ENCODE measurements around the gene ZFAND3. TPM values are rescaled to one million over a fixed set of nuclear protein-coding genes. Genes with fewer than 3 reads are reported as not detected.
"Not testable (repeated sequence)": the region's sequence is repeated elsewhere in the genome, so short reads cannot be mapped to it uniquely, and the experiment has no call there.

The ZFAND3 gene
- total RNA-seq, 1 donor from 2014 or later: 83.5 TPM

DNA sequence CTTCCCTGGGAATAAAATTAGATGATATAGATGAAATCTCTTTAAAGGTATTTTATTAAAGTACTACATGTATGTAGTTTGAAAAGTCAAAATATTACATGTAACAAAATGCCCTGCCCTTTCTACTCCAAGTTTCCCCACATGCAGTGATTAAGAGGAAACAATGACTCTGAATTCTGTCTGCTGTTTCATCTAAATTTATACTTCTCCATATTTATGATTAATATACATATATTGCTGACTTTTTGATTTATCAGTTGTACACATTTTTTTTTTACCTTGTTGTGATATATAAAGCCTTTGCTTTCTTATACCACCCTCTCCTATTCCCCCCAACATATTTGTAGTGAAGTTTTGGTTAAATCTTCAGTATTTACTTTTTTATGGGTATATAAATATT, 127.9 kb downstream of the ZFAND3 start:
- DNase-seq (no peak), ATAC-seq (no peak)
- intact Hi-C loops (cut with micrococcal nuclease): no loop called here

DNA sequence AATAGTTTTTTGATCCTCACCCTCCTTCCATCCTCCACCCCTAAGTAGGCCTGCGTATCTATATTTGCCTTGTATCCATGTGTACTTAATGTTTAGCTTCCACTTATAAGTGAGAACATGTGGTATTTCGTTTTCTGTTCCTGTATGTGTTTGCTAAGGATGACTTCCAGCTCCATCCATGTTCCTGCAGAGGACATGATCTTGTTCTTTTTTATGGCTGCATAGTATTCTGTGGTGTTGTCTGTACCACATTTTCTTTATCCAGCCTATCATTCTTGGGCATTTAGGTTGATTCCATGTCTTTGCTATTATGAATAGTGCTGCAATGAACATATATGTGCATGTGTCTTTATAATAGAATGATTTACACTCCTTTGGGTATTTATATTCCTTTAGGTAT, 129.1 kb downstream of the ZFAND3 start:
- not testable (repeated sequence) for DNase-seq, ATAC-seq

DNA sequence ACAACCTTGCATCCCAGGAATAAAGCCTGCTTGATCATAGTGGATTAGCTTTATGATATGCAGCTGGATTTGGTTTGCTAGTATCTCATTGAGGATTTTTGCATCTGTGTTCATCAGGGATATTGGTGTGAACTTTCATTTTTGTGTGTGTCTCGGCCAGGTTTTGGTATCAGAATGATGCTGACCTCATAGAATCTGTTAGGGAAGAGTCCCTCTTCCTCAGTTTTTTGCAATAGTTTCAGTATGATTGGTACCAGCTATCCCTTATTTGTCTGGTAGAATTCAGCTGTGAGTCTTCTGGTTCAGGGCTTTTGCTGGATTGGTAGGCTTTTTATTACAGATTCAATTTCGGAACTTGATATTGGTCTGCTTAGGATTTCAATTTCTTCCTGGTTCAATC, 132.5 kb downstream of the ZFAND3 start:
- DNase-seq (no peak), ATAC-seq (no peak)
- intact Hi-C loops (cut with micrococcal nuclease): no loop called here

More for the DNA sequence above, 129.1 kb downstream of the ZFAND3 start:
- intact Hi-C loops (cut with micrococcal nuclease): not testable (repeated sequence)

DNA sequence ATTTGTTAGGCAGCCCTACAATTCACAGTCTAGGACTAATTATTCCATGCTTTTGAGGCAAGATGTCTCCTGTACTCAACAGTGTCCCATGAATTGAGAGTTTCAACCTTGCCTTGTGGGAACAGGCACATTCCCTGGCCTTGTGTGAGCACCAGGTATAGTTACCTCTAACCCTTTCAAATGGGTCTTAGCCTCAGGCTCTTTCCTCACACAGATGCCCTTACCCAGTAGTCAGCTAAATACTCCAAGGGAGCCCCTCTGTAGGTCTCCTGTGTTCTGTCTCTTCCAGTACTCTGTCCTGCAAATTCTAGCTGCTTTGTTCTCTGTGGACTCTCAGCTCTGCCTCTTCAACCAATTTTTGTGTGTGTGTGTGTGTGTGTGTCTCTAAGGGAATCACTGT, 135.3 kb downstream of the ZFAND3 start:
- DNase-seq: no peak
- no peak for ATAC-seq
- intact Hi-C loops (cut with micrococcal nuclease): no loop called here

DNA sequence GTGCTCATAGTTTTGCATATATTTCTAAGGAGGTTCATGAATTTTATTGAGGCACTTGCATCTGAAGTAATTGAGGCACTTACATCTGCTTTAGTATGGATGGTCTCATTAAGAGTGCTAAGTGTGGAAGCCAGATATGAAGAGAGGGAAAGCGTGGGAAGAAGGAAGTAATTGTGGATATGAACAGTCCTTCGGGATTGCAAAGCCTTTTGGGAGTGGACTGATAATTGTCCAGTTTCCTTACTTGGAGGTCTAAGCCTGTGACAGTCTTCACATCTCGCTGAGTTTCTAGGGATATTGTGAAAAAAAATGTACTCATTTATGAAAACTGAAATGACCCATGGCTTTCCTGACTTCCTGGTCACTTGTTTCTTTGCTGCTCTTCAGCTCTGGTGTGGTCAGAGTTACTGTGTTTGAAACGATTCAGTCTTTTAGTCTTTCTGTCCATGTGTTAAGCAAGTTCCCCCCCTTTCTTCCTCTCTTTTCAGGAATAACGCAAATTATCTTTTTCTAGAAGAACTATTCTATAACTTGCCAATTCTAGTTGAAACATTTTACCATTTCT, 137.3 kb downstream of the ZFAND3 start:
- DNase-seq (no peak), ATAC-seq (peak; percentile 74)
- intact Hi-C loops (cut with micrococcal nuclease): no loop called here

DNA sequence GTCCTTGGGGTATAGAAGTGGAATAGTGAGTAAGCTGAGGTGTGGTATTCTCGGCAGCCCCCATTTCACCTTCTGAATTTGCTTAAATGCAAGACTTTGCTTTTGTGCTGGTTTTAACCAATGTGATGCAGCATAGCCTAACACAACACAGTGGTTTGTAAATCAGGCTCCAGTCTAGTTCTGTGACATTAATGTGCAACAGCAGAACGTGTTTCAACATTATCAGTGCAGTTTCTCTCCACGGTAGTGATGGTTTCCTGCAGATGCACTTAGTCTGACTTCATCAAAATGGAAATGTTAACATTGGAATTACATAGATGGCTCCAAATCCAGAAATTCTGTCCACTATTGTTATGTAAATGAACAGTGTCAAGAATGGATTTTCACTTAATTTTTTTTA, 139.5 kb downstream of the ZFAND3 start:
- ATAC-seq: no peak
- no peak for DNase-seq
- intact Hi-C loops (cut with micrococcal nuclease): no loop called here

DNA sequence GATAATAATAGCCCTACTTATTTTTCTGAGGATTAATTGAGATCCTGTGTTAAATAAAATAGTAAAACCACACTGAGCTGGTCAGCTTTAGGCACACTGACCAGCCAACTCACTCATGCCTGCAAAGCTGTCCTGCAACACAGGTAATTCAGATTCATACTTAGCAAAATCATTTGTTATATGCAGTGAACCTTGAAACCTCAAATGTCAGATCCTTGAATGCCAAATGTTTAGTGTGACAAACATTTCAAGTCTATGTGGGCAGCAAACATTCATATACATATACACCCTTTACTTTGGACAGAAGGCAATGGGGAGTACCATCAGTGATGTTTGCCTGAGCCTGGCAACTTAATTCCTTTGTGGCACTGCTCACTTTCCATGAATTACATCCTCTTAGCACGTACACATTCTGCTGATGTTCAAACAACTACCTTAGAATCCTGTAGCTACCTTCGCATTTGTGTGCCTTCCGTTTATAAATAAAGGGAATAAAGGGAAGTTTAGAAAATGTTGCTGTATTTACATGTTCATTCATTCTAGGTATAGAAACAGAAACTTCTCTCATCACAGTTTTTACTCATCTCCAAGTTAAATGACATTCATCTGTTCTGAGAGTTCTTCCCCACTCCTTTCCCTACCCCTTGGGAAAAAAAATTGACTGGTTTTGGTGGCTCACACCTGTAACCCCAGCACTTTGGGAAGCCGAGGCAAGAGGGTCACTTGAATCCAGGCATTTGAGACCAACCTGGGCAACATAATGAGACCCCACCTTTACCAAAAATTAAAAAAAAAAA, 140.8 kb downstream of the ZFAND3 start:
- DNase-seq (no peak), ATAC-seq (no peak)
- intact Hi-C loops (cut with micrococcal nuclease): no loop called here

DNA sequence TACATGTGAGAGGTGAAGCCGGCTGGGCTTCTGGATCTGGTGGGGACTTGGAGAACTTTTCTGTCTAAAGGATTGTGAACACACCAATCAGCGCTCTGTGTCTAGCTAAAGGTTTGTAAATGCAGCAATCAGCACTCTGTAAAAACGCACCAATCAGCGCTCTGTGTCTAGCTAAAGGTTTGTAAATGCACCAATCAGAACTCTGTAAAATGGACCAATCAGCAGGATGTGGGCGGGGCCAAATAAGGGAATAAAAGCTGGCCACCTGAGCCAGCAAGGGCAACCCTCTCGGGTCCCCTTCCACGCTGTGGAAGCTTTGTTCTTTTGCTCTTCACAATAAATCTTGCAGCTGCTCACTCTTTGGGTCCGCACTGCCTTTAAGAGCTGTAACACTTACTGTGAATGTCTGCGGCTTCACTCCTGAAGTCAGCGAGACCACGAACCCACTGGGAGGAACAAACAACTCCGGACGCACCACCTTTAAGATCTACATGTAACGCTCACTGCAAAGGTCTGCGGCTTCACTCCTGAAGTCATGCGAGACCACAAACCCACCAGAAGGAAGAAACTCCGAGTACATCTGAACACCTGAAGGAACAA, 143.1 kb downstream of the ZFAND3 start:
- DNase-seq; intact Hi-C loops (cut with micrococcal nuclease); ATAC-seq: not testable (repeated sequence)

DNA sequence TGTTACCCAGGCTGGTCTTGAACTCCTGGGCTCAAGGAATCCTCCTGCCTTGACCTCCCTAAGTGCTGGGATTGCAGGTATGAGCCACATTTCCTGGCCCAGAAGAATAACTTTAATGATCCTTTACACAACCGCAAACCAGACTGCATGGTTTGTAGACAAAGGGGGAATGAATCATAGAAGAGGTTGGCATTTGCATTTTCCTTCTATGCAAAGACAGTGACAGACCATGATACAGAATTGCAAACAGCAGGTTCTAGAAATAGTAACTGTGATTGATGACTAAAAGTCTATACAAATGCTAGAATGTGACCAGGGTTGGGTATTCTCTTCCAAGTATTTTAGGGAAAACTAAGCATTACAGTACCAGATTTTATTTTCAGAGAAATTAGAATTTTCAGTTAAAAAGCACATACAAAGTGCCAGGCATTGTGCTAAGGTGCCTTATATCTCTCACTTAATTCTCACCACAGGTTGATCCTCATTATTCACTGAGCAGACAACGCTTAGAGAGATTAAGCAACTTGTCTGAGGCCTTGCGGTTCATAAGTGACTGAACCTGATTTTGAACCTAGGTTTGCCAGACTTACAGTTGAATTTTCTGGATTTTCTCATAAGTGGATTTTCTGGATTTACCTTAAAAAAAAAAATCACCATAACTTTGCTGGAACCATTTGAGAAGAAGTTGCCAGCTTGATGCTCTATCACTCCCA, 146.6 kb downstream of the ZFAND3 start:
- DNase-seq (no peak), ATAC-seq (no peak)
- intact Hi-C loops (cut with micrococcal nuclease): no loop called here

DNA sequence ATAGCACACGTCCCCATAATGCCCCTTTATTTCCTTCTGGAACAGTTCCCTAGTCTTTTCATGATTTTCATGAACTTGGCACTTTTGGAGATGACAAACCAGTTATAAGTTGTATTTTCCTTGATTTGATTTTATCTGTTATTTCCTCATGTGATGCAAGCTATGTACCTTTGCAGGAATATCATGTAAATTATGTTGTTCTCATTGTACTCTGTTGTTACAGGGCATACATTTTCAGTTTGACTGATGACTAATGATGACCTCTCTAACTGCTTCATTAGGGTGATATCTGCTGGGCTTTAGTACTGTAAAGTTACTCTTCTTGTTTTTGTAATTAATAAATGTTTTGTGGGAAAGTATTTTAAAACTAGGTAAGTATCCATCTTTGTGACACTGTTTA, 147.3 kb downstream of the ZFAND3 start:
- DNase-seq: no peak
- intact Hi-C loops (cut with micrococcal nuclease): no loop called here
- no peak for ATAC-seq

DNA sequence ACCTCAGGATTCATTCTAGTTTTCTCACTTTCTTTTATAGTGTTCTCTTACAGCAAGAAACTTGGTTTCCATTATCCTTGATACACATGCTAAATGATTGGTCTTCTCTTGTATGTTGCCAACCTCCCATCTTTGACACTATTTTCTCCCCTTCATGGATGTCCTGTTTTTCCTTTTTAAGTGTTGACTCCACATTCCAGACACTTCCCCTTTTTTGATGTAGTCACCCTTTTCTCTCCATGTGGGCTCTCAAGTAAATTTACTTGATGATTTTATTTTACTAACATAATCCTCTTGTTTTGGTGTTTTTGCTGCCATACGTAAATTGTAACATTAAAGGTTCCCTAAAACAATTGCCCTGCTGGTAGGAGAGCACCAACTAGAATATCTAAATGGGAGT, 148.1 kb downstream of the ZFAND3 start:
- intact Hi-C loops (cut with micrococcal nuclease): no loop called here
- DNase-seq (no peak), ATAC-seq (no peak)

DNA sequence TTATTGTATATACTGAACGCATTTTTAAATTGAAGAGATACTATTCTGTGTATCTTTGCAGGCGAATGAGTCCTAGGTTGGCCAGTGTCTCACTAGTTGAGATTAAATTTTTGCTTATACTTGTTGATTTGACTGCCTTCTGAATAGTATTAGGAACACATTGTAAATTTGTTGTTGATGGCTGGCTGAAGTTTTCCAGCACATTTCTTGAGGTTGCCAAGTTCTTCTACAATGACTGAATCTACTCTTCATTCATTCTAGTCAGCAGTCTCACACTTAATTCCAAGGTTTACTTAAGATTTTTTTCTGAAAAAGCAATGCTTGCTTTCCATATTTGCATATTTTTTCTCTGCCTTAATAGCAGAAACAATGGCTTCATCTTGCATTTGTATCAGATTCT, 151.7 kb downstream of the ZFAND3 start:
- no peak for DNase-seq
- intact Hi-C loops (cut with micrococcal nuclease): no loop called here
- peak; percentile 78 for ATAC-seq

DNA sequence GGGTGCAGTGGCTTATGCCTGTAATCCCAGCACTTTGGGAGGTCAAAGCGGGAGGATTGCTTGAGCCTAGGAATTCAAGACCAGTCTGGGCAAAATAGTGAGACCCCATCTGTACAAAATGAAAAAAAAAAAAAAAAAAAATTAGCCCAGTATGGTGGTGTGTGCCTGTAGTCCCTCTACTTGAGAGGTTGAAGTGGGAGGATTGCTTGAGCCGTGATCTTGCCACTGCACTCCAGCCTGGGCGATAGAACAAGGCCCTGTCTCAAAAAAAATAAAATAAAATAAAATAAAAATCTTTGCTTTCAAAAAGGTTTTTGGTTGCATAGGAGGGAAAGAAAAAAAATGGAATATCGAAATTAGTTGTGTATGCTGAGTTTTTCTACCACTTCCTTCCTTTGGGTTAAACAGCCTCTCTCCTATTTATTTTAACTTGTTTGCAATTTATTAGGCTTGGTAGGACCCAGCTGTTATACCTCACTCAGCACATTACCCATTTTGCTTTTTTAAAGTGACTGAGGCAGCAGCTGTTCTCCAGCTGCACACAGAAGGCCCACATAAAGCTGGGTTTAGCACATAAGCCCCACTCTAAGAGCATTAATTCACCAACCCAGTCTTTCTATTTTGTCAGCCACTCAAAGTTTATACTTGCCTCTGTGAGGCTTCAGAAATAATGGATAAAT, 152.3 kb downstream of the ZFAND3 start:
- intact Hi-C loops (cut with micrococcal nuclease): no loop called here
- DNase-seq (peak; percentile 41), ATAC-seq (peak; percentile 83)

DNA sequence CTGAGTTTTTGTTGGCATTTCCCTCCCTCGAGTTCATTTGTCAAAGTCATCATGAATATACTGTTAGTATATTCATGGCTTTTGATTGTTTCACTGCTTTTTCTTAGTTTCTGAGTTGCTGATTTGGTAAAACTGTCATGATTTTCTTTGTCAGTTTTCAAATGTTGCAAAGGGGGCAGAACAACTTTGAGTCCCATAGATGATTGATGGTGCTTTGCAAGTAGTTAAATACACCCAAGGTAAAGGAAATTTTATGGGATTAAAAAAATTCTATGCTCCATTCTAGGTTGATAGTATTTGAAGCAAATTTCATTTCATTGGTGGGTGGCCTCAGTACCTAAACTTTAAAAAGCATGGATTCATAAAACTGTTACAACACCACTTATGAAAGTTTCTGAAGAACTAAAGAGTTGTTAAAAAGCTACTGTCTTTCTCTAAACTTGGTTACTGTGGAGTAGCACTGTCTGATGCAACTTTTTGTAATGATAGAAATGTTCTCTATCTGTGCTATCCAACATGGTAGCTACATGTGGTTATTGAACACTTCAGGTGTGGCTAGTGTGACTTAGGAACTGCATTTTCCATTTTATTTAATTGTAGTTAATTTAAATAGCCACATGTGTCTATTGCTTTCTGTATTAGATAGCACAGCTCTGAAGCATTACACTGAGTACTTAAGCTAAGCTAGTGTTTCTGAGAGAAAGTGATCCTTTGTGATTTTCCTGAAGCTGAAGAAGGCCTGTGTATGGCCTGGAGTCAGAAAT, 153.6 kb downstream of the ZFAND3 start:
- no peak for DNase-seq
- intact Hi-C loops (cut with micrococcal nuclease): no loop called here
- ATAC-seq: no peak

DNA sequence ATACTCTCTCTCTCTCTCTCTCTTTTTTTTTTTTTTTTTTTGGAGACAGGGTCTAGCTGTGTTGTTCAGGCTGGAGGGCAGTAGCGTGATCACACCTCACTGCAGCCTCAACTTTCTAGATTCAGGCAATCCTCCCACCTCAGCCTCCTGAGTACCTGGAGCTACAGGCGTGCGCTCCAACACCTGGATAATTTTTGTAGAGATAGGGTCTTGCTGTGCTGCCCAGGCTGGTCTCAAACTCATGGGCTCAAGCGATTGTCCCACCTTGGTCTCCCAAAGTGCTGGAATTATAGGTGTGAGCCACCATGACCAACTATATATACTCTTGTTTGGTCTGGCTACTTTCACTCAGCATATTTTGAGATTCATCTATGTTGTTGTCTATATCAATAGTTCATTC, 154.9 kb downstream of the ZFAND3 start:
- ATAC-seq: no peak
- intact Hi-C loops (cut with micrococcal nuclease): no loop called here
- DNase-seq: no peak

DNA sequence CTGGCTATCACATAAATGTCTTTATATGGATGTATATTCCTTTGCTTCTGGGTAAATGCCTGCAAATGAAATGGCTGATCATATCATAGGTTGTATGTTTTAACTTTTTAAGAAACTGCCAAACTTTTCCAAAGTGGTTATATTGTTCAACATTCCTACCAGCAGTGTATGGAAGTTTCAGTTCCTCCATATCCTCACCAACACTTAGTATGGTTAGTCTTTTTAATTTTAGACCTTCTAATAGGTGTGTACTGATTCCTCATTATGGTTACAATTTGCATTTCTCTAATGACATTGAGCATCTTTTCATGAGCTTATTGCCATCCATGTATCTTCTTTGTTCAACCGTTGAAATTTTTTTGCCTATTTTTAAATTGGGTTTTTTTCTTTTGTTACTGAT, 155.4 kb downstream of the ZFAND3 start:
- intact Hi-C loops (cut with micrococcal nuclease): no loop called here
- ATAC-seq (no peak), DNase-seq (no peak)

DNA sequence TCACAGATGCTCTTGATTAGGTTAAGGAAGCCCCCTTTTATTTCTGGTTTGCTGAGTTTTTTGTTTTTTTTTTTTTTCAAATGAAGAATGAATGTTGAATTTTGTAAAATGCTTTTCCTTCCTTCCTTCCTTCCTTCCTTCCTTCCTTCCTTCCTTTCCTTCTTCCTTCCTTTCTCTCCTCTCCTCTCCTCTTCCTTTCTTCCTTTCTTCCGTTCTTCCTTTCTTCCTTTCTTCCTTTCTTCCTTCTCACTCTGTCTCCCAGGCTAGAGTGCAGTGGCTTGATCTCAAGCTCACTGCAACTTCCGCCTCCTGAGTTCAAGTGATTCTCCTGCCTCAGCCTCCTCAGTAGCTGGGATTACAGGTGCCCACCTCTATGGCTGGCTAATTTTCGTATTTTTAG, 158.2 kb downstream of the ZFAND3 start:
- ATAC-seq: no peak
- no peak for DNase-seq
- intact Hi-C loops (cut with micrococcal nuclease): no loop called here

DNA sequence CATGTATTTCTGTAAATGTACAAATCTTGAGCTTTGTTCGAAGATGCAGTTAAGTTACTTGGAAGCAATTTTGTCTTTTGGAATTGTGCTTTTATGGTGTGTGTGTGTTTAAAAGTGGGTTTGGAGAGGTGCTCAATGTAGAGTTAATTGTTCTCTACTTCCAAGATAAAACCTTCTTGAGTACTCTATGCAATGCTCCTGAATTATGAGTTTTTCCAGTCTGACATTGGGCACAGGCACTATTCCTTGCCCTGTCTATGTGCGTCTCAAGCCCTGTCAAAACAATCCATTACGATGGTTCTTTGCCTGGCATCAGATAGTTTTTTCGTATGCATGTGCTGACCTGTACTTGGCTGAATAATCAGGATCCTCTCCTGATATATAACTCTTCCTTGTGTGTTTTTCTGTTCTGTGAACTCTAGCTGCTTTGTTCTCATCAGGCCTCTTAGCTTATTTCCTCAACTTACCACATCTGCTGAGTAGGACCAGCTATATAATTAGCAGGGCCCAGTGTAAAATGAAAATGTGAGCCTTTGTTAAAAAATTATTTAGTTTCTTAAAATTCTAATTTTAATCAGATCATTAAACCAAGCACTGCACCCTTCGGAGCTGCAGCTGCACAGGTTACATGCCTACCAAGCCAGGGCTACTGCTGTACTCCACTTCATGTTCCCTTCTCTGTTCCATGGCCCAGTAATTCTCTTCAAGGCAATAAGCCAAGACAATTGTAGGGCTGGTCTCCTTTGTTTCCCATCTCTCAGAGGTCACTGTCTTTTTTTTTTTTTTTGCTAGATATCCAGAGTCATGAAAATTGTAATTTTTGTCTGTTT, 160.1 kb downstream of the ZFAND3 start:
- intact Hi-C loops (cut with micrococcal nuclease): no loop called here
- ATAC-seq: no peak

More for the DNA sequence above, 160.1 kb downstream of the ZFAND3 start:
- DNase-seq: no peak

Data from left ventricle myocardium superior (tissue), 1 donor.